C4-2B (cell line): ENCODE results near the gene GRIP2.

Experiments used
- H3K27ac ChIP-seq: fragments of 450-650 bp; 2 replicates; pipeline ENCODE4 v1.5.1; 2017
- CTCF ChIP-seq: fragments of 450-650 bp; conservative IDR thresholded peaks from 2 replicates; pipeline ENCODE4 v1.5.1; 2017; ENCODE audit warnings: mild to moderate bottlenecking
- ZFX ChIP-seq: fragments of 450-650 bp; IDR thresholded peaks from 2 replicates; pipeline ENCODE4 v1.6.1; 2017

GRIP2 gene

GRCh38 chr3:14487821-14488220, 52.3 kb downstream of the GRIP2 start:
- TF ChIP-seq ZFX (no peak), CTCF (no peak)
- no peak overlapping the region for H3K27ac ChIP-seq

- no peak overlapping the region for H3K27ac ChIP-seq
- TF ChIP-seq CTCF (no peak), ZFX (no peak)
Observed at GRCh38 chr3:14487086-14487485, 53.1 kb downstream of the GRIP2 start.

GRCh38 chr3:14486460-14486859, 53.7 kb downstream of the GRIP2 start:
- no peak overlapping the region for H3K27ac ChIP-seq
- no peak for TF ChIP-seq ZFX
- TF ChIP-seq CTCF = no peak

- no peak overlapping the region for H3K27ac ChIP-seq
Observed at GRCh38 chr3:14485981-14486380, 54.2 kb downstream of the GRIP2 start.

GRCh38 chr3:14484741-14485140, 55.4 kb downstream of the GRIP2 start:
- no peak overlapping the region for H3K27ac ChIP-seq
- TF ChIP-seq CTCF (no peak), ZFX (no peak)

More at GRCh38 chr3:14485981-14486380, 54.2 kb downstream of the GRIP2 start:
- no peak for TF ChIP-seq ZFX
- no peak for TF ChIP-seq CTCF

- TF ChIP-seq CTCF (no peak), ZFX (no peak)
- no peak overlapping the region for H3K27ac ChIP-seq
Observed at GRCh38 chr3:14483286-14483685, 56.9 kb downstream of the GRIP2 start.

- TF ChIP-seq ZFX (no peak), CTCF (no peak)
- no peak overlapping the region for H3K27ac ChIP-seq
Observed at GRCh38 chr3:14482271-14482721, 57.8 kb downstream of the GRIP2 start.
